NOMO-1 treated with DMSO at 0.1 percent for 48 hours (cell line): Measurements from ENCODE around the gene MCC.
A peak's percentile ranks its signal among the peaks of the same experiment; 100 is the strongest.

Source experiments
- DNase-seq: peaks from one replicate; lab custom pipeline; 2025; ENCODE audit not compliant: unreplicated experiment; lab: John Stamatoyannopoulos, UW

The MCC gene

DNA sequence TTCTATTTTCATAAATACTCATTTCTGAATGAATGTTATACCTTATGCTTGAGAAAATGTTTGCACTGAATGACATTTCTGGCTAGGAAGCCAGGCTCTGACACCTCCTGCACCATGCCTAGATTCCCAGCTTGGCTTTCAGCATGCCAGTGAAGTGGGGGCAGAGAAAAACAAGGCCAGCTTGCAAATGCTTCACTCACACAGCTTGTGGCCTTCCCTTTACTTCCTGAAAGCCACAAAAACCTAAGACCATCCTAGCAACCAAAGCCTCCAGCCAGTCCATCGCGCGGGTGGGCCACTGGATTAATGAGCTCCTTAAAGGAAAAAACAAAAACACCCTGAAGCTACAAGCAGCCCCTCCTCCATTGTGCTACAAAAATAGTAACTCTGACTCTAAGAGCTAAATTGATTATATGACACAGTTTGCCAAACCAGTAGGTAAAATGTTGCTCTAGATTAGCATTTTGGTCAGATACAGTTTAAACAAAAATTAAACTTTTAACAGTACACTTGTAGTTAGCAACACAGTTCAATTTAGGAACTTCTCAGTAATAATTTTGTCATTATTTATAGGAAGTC, 213.3 kb downstream of the MCC start:
- no peak for DNase-seq

DNA sequence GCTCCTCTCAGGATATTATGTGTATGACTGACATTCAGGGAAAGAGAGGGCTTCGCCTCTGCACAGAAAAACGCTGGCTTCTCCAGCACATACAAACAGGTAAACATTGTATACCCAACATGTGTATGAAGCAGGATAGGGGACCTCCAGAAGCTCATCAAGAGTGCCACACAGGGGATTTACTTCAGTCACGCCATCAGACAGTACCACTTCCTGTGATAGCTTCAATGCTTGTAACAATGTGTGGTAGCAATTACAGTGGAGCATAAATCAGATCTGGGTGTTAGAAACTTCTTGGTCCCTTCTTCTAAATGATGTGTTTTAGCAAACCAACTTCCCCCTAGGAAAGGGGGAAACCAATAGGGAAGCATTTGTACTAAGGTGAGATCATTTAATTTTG, 214.3 kb downstream of the MCC start:
- DNase-seq: no peak

DNA sequence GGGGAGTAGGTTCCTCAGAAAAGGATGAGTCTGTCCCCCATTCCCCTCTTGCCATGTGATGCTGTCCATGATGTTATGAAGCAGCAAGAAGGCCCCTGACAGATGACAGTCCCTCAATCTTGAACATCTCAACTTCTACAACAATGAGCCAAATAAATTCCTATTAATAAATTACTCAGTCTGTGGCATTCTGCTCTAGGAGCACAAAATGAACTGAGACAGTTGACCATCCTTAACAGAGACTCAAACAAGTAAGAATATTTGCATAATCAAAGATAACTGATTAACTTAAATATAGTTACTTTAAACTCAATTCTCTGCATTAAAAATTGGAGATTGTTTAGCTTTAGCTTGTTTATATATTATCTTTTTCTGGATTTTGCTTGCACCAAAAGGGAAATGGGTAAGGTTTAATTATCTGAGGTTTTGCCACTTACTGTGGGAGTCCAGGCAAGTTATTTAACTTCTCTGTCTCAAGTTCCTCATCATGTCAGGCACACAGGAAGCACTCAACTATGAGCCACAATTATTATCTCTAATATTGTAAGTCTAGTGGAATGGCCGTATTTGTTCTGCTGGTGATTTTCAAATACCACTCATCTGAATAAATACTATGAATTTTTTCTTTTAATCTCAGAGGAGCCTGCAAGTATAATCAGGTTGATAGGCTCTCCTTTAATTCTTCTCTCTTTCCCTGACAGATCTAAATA, 216.4 kb downstream of the MCC start:
- peak; percentile 14 for DNase-seq

DNA sequence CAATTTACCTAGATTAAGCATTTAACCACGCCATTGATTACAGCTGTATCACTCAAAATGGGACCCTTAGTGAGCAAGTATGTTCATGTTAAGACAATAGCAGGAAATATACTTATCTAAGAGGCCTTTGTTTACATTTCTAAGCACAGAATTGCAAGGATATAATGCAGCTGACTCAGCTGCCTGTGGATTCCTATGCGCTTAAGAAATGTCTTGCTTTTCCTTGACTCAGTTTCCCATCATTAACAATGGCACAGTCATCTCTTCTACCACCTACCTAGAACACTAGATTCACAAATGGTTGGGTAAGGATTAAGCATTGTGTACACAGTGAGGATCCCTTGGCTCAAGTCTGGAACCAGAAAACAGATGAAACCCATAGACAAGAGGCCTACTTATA, 217.2 kb downstream of the MCC start:
- no peak for DNase-seq

DNA sequence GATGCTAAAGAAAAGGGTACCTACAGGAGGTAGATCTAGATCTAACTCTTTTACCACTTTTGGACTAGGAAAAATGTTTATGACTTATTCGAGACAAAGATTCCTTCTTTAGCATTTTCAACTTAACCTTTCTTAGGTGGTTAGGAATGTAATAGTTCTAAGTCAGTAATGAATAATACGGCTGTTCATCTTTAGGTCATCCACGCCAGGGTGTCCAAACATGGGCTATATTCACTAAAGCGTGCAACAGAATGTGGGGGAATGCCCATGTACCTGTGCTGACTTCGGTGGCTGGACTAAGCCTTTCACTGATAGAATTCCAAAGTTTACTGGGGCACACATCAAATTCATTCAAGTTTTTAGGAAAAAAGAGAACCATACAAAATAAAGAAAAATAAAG, 218.2 kb downstream of the MCC start:
- DNase-seq: no peak

DNA sequence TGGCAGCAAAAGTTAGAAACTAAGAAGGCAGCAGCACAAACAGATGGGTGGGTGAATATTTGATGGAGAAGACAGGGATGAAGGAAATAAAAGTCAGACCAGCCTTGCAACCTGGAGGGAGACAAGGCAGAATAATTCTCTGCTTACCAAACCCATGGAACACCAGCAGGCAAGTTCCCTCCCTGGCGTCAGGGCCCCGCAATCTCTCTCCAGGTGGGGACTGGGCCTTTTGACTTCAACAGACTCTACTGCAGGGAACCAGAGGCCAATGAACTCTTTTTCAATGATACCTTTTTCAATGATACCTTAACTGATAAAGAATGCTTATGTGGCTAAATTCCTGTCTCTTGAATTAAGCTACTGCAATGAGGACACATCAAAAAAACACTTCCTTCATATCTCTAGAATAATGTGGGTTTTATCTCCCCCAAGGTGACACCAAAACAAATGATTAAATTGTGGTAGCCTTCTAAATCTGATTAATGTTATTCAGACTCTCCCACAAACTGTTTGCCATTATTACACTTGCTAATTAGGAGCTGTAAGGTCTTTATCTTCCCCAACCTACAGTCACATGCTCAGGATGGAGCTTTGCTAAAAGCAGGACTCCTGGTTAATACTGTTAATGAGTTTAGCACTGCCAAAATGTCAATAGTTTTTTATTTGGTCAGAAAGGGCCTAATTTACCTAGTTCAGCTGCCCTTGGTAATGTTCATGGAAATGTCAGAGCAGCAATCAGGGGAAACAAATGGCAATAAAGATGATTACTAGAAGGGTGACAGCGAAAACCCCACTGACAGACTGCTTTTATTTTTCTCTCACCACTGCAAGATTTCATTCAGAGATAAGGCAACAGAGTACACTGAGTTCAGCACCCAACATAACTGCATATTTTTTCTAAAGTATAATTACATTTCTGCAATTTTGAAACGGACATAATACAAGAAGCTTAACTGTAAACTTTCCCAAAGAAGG, 218.9 kb downstream of the MCC start:
- no peak for DNase-seq

DNA sequence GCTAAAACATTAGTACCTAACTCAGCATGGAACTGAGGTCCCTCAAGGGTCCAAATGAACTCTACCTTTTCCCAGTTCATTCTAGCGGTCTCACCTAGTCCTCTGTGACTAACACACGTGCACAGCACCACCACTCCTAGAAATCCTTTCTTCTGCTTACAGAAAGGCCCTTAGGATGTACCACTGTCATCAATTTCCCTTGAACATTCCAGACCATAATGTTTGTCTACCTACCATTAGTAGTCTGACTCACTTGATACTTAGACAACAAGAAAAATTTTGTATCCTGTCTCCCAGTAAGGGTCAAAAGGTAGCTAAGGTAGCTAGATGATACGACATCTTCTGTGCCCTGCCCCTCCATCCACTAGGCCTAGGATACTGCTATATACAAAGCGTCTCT, 220.0 kb downstream of the MCC start:
- no peak for DNase-seq

DNA sequence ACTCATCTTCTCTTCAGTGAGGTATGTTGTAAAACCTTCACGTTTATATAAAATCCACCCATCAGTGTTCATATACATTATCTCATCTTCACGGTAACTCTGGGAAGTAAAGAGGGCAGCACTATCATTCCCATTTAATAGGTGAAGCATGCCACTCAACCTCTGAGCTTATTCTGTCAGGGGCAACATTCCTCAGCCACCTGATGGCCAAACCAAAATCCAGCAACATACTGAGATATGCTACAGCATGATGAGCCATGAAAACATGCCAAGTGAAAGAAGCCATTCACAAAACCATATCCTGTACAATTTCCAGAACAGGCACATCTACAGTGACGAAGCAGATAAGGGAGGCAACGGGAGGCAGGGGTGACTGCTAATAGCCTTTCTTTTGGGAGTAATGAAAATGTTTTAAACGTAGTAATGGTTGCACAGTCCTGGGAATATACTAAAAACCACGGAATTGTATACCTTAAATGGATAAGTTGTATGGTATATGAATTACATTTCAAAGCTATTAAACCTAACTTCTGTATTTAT, 220.8 kb downstream of the MCC start:
- DNase-seq: no peak

DNA sequence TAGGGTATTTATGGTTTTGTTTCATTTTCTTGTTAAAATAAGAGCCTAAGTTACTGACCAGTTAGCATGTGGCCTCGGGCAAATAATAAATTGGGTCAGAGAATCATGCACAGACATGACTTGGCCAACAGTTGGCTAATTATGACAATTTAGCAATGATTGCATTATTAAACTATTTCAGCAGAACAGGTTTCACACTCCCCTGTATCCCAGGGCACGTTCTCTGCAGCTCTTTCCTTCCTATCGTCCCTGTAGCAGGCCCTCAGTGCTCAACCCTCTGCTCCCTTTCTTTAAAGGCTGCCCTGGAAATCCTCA, 221.4 kb downstream of the MCC start:
- no peak for DNase-seq

DNA sequence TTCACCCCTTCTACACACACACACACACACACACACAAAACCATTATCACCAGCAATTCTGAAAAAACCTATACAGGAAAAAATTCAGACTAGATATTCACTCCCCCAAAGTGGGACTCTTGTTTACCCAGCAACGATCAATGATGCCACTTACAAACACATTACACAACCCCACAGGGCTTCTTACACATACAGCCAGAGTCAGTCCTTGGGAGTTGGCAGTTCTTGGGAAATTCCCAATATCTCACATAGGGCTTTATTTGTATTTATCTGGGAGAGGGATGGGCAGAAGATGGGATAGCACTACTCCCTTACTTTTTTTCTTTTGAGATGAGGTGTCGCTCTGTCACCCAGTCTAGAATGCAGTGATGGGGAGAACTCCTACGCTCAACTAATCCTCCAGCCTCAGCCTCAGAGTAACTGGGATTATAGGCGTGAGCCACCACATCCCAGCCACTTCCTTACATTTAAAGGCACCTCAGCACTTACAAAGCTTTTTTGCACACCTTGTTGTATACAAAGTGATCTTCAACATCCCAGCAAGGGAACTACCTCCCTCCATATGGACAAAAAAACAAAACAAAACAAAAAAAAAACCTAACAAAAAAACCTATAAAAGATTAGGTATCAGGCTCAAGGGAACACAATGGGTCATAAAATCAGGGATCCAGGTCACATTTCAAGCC, 221.9 kb downstream of the MCC start:
- no peak for DNase-seq

DNA sequence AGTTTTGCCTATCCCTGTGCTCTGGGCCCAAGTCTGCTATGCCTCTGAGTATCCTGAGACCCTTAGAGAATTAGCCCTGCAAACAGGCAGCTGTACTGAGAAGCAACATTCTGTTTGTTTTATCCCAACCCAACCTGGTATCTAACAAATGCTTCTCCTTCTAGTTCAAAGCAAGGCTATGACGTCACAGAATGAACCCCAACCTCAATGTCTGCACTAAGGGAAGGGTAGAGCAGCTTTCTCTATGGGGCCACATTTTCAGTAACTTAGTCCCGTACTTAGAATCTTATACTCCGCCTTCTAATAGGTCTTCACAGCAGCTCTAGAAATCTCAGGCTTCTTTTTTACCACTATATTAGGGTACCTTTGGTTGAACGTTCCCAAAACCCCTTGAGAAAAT, 223.1 kb downstream of the MCC start:
- no peak for DNase-seq

DNA sequence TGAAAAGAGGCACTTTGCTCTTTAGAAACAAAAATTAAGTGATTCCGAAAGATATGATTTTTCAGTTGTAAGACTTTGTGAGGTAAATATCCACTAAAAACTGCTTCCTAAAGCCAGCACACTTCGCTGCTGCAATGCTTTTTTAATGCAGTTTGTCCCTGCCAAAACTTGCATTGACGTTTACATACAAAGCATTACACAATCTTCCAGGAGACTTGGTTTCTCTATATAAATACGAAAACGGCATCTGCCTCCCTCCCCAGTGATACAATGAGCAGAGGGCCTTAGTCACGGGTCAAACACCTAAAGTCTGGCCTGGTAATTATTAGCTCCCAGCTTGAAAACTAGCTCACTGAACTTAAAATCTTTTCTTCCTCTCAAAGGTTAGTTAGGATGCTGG, 224.2 kb downstream of the MCC start:
- DNase-seq: no peak

DNA sequence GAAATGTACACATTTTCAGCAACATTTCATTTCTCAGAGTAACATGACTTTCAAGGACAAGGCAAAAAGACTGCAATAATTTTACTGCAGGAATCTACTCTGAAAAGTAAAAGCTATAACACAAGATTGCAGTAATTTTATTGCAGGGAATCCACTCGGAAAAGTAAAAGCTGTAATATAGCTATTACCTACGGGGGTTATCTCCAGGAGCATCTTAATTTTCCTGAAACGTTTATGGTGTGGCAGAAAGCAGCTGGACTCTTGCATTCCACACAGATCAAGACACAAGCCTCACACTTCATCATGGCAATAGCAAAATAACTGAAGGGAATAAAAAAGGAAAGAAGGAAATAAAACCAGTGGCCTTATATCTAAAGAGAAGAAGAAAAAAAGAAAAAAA, 224.7 kb downstream of the MCC start:
- no peak for DNase-seq

DNA sequence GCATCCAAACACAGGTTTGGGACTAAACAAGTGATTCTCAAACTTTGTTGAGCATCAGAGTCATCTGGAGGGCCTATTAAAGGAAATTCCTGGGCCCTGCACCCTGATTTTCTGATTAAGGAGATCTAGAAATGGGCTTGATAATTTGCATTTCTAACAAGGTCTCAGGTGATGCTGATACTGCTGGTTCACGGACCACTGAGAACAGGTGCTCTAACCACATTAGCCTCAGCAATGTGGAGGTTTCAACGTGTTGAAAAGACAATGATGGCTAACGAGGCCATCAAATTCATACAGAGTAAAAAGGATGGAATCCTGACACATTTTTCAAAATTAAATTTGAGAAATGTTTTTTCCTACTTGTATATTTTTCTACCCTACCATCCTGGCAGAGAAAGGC, 225.6 kb downstream of the MCC start:
- DNase-seq: no peak

DNA sequence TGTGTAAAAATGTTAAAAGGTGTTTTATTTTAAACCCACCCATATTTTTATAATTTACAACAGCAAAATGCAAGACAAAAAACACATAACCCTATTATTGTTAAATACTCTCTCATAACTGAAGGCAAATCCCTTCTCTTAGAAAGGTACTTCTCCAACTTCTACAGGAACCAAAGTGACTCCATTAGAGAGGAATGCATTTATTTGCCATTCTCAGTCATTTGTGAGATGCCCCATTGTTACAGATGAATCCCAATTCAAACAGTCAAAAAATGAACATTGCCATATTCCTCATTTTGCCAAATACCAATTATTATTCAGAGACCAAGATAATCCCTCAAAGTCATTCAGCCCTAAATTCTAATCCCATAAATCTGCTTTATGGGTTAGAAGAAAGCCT, 229.2 kb downstream of the MCC start:
- DNase-seq: no peak

DNA sequence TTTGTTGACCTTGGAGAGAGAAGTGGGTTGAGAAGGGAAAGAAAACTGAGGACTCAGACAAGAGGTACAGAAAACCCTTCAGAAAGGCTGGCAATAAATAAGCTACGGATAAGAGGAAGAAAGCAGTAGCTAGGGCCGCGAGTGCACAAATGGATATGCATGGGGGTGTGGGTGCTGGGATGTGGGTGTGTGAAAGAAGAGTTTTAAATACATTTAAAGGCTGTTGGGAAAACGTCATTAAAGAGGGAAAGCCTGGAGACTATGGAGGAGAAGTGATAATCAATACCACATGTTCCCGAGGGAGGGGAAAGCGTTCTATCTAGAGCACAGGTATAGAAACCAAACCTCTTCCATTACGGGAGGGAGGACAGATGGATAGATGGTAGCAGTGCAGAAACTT, 230.7 kb downstream of the MCC start:
- DNase-seq: no peak

DNA sequence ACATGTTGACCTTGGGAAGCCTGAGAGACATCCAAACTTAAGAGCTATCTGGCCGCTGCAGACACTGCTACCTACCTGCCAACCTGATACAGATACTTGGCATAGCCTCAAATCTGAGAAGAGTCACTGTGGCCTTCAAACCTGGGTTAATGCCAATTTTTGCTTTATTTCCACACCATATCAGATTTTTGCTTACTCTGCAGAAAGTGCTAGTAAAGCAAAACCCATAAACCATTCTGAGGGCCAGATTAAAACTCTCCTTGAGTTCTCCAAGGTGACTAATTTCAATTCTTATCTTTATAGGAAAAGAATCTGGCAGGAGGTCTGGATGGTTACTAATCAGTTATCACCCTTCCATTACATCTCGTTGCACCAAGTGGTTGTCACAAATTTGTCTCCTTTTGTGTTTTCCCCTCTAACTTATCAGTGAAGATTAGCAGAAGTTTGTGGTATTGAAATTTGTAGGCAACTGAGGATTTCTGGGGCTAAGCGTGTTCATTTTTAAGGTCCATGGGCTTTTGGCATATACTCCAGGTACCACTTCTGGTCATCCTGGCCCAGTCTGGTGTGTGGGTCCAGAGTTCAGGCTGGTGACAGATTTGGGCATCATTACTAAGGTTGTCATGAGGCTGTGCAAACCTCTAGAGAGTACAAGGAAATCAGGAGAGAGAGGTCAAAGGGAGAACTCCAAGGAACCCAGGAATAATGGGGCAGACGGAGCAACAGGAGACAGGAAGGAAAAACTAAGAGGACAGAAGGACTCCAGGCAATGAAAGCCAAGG, 231.4 kb downstream of the MCC start:
- no peak for DNase-seq

DNA sequence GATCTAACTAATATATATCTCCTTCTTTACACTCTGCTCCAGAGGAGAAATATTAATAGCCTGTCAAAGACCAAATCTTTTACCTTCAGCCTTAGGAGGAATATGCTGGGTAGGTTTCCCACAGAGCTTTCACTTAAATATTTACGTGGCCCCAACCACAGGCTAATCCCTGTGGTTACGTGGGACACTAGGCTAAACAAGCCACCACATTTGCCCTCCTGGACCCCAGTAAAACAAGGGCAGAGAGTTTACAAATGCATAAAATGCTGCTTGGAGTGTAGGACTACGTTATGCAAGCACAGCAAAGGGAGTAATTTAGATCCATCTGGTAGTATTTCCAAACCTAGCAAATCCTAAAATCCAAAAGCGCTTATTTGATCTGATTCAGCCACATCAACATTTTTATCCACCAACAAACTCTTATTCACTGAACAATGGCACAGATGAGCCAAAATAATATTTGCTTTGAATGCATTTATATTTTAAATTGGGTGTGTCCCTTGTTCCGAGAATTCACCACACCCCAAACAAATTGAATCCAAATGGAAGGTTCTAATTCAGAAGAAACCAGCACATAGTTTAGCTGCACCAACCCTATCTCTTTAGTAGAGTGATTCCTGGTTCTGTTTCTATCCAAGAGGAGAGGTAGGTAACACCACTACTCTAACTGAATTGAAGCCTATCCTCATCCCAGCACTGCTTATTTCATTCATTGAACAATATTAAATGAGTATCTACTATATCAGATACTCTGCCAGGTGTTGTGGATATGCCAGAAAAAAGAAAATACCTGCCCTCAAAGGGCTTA, 232.5 kb downstream of the MCC start:
- no peak for DNase-seq

DNA sequence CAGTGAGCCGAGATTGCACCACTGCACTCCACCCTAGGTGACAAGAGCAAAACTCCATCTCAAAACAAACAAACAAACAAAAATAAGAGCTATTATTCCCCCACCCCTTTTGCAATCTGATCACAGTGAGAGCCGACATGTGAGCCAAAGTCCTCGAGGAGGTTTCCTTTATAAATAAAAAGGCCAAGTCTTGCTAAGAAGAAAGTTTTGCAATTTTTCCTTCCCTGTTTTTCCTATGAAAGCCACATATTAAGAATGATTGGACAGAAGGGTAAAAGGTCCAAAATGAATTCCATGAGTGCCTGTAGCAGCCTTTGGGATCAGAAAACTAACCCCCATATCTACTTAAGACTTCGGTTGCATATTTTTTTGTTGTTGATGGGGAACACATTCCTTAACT, 233.1 kb downstream of the MCC start:
- DNase-seq: no peak

DNA sequence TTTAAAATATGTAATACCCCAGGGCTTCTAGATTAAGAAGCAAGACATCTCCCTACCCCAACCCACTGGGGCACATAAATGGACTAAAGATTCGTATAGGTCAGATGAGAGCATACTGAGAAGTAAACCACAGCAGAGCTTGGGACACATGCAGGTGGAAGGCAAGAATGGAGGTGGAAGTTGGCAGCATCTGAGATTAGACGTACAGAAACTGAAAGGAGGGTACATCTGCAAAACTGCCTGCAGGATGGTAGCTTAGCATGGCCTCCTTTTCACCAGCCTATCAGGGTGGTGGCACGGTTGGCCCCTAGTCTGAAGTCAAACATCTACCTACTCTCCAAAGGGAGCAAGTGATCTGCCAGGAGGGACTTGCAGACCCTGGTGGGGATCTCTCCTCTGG, 235.2 kb downstream of the MCC start:
- no peak for DNase-seq
